Endothelial cell of umbilical vein (primary cell): Measurements from ENCODE around the gene GANC. TPM values are rescaled to one million over a fixed set of nuclear protein-coding genes. Genes with fewer than 3 reads are reported as not detected.

Experiments used
- BruUV-seq: library from RNA; stranded (reverse); fragments of 400-500 nt; replicated peaks from 2 replicates; lab custom pipeline; 2021; lab: Mats Ljungman, UMichigan
- CTCF ChIA-PET: fragments of 300-600, 350-600 bp; sonication (Branson Sonifier 250); formaldehyde crosslinking; loops from one replicate; lab custom pipeline; 2021; ENCODE audit warnings: antibody characterized with exemption, inconsistent platforms; lab: Charles Lee
- POLR2A ChIA-PET: fragments of 300-600, 350-600 bp; sonication (Branson Sonifier 250); formaldehyde crosslinking; loops from one replicate; lab custom pipeline; 2021; ENCODE audit warnings: antibody characterized with exemption, inconsistent platforms; lab: Charles Lee
- DNase-seq: peaks from one replicate; pipeline ENCODE4 v3.0.0-alpha.2; 2011; ENCODE audit warnings: low read depth, low spot score
- FAIRE-seq: peaks from 2 replicates; lab custom pipeline; 2011; peaks lifted over from hg19 to GRCh38; lab: Jason Lieb, UNC
- H2AFZ ChIP-seq: 2 replicates; pipeline ENCODE4 v1.6.0; 2012; ENCODE audit warnings: low read depth, low read length, control low read depth, inconsistent platforms
- H3K27ac ChIP-seq: 2 replicates; pipeline ENCODE4 v1.5.1; 2011; ENCODE audit warnings: low read depth, mild to moderate bottlenecking, control low read depth, low read length, moderate library complexity; ENCODE audit not compliant: insufficient read depth
- H3K27me3 ChIP-seq, 2 experiments: 2 replicates each; pipeline versions ENCODE4 v1.6.0 to v1.6.1; 2011; ENCODE audit warnings: low read length in 2 of 2, mixed read lengths in 1 of 2; ENCODE audit not compliant: control insufficient read depth in 2 of 2, insufficient read depth in 2 of 2
- H3K36me3 ChIP-seq, 2 experiments: 2 replicates in 1 of 2; 3 replicates in 1 of 2; pipeline ENCODE4 v1.5.1; 2011; ENCODE audit warnings: low read length in 2 of 2, mild to moderate bottlenecking in 1 of 2, moderate library complexity in 1 of 2; ENCODE audit not compliant: control insufficient read depth in 2 of 2, insufficient read depth in 2 of 2; ENCODE audit errors: extremely low read depth in 1 of 2
- H3K4me1 ChIP-seq: 3 replicates; pipeline ENCODE4 v1.5.1; 2011; ENCODE audit warnings: mild to moderate bottlenecking, low read length; ENCODE audit not compliant: control insufficient read depth, insufficient read depth; ENCODE audit errors: extremely low read depth
- H3K4me2 ChIP-seq: 2 replicates; pipeline ENCODE4 v1.6.1; 2011; ENCODE audit warnings: low read length, control low read depth, mixed read lengths; ENCODE audit not compliant: insufficient read depth
- H3K4me3 ChIP-seq, 3 experiments: fragments of 200-600 bp in 1 of 3; sonication (generic), shearing (Covaris generic) in 1 of 3; replicated peaks in 1 of 3; 2 replicates each; pipeline ENCODE4 v1.5.1; 2011 to 2016; ENCODE audit warnings: control low read depth in 3 of 3, low read length in 3 of 3, mild to moderate bottlenecking in 2 of 3, inconsistent platforms in 1 of 3, low read depth in 1 of 3, moderate library complexity in 1 of 3; ENCODE audit not compliant: insufficient read depth in 1 of 3
- H3K79me2 ChIP-seq: 2 replicates; pipeline ENCODE4 v1.6.0; 2012; ENCODE audit warnings: low read length, inconsistent platforms; ENCODE audit not compliant: control insufficient read depth, insufficient read depth
- H3K9ac ChIP-seq: replicated peaks from 2 replicates; pipeline ENCODE3; 2011; ENCODE audit warnings: low read length, control low read depth; ENCODE audit not compliant: insufficient read depth; ENCODE audit errors: extremely low read depth
- H3K9me1 ChIP-seq: replicated peaks from 3 replicates; pipeline ENCODE4 v1.6.0; 2011; ENCODE audit warnings: mild to moderate bottlenecking, low read length; ENCODE audit not compliant: control insufficient read depth, insufficient read depth; ENCODE audit errors: extremely low read depth
- H3K9me3 ChIP-seq: replicated peaks from 2 replicates; pipeline ENCODE4 v1.5.1; 2012; ENCODE audit warnings: low read length, inconsistent platforms; ENCODE audit not compliant: control insufficient read depth, insufficient read depth
- H4K20me1 ChIP-seq: replicated peaks from 2 replicates; pipeline ENCODE3; 2011; ENCODE audit warnings: mild to moderate bottlenecking, low read length; ENCODE audit not compliant: control insufficient read depth, insufficient read depth; ENCODE audit errors: extremely low read depth
- EZH2 ChIP-seq: IDR thresholded peaks from 2 replicates; pipeline ENCODE4 v1.6.1; 2012; ENCODE audit warnings: borderline replicate concordance, low read depth, mild to moderate bottlenecking, moderate library complexity, low read length, inconsistent platforms; ENCODE audit not compliant: severe bottlenecking
- FOS ChIP-seq: IDR thresholded peaks from 2 replicates; pipeline ENCODE4 v1.6.1; 2011; ENCODE audit warnings: mild to moderate bottlenecking, low read length, moderate library complexity, borderline replicate concordance; ENCODE audit not compliant: insufficient read depth
- GATA2 ChIP-seq: IDR thresholded peaks from 2 replicates; pipeline ENCODE4 v1.7.0; 2011; ENCODE audit warnings: low read depth, mild to moderate bottlenecking, moderate library complexity, mixed read lengths, low read length; ENCODE audit not compliant: insufficient read length, insufficient read depth
- JUN ChIP-seq: IDR thresholded peaks from 2 replicates; pipeline ENCODE4 v1.6.1; 2011; ENCODE audit warnings: borderline replicate concordance, low read depth; ENCODE audit not compliant: insufficient read length, insufficient read depth
- MYC ChIP-seq: IDR thresholded peaks from one replicate; pipeline ENCODE4 v1.6.1; 2011; ENCODE audit warnings: mild to moderate bottlenecking, low read depth, low read length
- POLR2A ChIP-seq: IDR thresholded peaks from 2 replicates; pipeline ENCODE4 v1.6.1; 2012; ENCODE audit warnings: low read depth, mild to moderate bottlenecking, control low read depth, low read length
- POLR2AphosphoS5 ChIP-seq: IDR thresholded peaks from 2 replicates; pipeline ENCODE4 v1.6.1; 2012; ENCODE audit warnings: low read depth, mild to moderate bottlenecking, control low read depth, low read length, moderate library complexity; ENCODE audit not compliant: insufficient read depth
- dilution Hi-C: fragments of 300-500 bp; cut with MboI; formaldehyde crosslinking; loops from one replicate; pipeline ENCODE4 v1.15.0; 2019; ENCODE audit warnings: low sequenced_read_pairs; ENCODE audit not compliant: extremely low pct_ligation_motif_present
- intact Hi-C: fragments of 100-400 bp; cut with micrococcal nuclease; formaldehyde crosslinking; loops from one replicate; pipeline ENCODE4 v1.10.0; 2022
- polyA plus RNA-seq, 4 experiments: library from polyadenylated mRNA; depleted of rRNA in 3 of 4; stranded (reverse) in 3 of 4; unstranded in 1 of 4; fragments of >200 nt; gene quantifications; 2 replicates each; pipeline versions ENCODE4 v1.2.1 to v1.2.3, GENCODE V29; 2011 to 2012; ENCODE audit warnings: missing spikeins in 1 of 4
- total RNA-seq: library from RNA; stranded (reverse); gene quantifications from 2 replicates; pipeline ENCODE4 v1.2.3, GENCODE V29; 2021
- TF ChIP-seq, protein P1 (sequence below), 2 donors: IDR thresholded peaks; 1 replicate in 1 of 2; 2 replicates in 1 of 2; pipeline ENCODE4 v1.5.1; 2011; ENCODE audit warnings: low read length in 2 of 2, mild to moderate bottlenecking in 2 of 2, moderate library complexity in 2 of 2, control low read depth in 1 of 2, inconsistent platforms in 1 of 2, low read depth in 1 of 2; ENCODE audit not compliant: insufficient read depth in 1 of 2; ENCODE audit errors: extremely low read depth in 1 of 2
- TF ChIP-seq, protein P2 (sequence below): IDR thresholded peaks from 2 replicates; pipeline ENCODE4 v1.6.1; 2011; ENCODE audit not compliant: insufficient read depth, insufficient read length

The GANC gene
- total and polyA plus RNA-seq, 2 donors (not counting 3 experiments of a cell fraction or from before 2014, with no cell fraction given): 8.5 to 17.8 TPM

DNA sequence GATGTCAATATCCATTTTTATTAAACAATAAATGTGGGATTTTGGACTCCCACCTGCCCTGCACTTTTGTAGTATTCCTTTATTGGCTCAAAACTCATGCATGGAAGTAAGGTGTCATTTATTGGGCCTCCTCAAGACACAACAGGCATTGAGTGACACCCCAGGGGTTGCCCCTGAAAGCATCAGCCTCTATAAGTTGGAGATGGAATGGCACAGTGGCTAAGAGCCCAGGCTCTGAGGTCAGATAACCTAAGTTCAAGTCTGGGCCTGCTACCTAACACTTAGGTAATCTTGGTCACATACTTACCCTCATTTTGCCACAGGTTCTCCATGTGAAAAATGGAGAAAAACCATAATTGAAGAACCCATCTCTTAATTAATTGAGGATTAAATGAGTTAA, 90.9 kb downstream of the GANC start:
- ChIA-PET POLR2A (no interaction called here), CTCF (interaction anchor here (0.7 to 2.1 kb wide), 2 partner anchors 13 to 21 kb away, joined by 4 to 6 read pairs; no protein-coding TSS in a partner anchor)
- H3K27ac ChIP-seq: no peak overlapping the region
- no TSS peak for BruUV-seq
- no peaks in the 10 kb centered on the region for H4K20me1 ChIP-seq
- H3K4me3 ChIP-seq: no peak overlapping the region
- peak; percentile 24 for FAIRE-seq
- H3K4me1 ChIP-seq: no peaks in the 10 kb centered on the region
- no peaks in the 10 kb centered on the region for H3K36me3 ChIP-seq
- no peaks in the 10 kb centered on the region for H3K79me2 ChIP-seq
- TF ChIP-seq GATA2 (no peak), POLR2A (no peak), JUN (no peak)
- TF ChIP-seq, protein P1, sequence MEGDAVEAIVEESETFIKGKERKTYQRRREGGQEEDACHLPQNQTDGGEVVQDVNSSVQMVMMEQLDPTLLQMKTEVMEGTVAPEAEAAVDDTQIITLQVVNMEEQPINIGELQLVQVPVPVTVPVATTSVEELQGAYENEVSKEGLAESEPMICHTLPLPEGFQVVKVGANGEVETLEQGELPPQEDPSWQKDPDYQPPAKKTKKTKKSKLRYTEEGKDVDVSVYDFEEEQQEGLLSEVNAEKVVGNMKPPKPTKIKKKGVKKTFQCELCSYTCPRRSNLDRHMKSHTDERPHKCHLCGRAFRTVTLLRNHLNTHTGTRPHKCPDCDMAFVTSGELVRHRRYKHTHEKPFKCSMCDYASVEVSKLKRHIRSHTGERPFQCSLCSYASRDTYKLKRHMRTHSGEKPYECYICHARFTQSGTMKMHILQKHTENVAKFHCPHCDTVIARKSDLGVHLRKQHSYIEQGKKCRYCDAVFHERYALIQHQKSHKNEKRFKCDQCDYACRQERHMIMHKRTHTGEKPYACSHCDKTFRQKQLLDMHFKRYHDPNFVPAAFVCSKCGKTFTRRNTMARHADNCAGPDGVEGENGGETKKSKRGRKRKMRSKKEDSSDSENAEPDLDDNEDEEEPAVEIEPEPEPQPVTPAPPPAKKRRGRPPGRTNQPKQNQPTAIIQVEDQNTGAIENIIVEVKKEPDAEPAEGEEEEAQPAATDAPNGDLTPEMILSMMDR (IDR thresholded peaks at IDR 0.05; ENCODE audit: extremely low read depth in 1 of 2, insufficient read depth in 1 of 2, low read depth in 1 of 2, low read length in 2 of 2): no peak
- H3K9me3 ChIP-seq: no peaks in the 10 kb centered on the region
- intact Hi-C loops: no loop called here
- no peak overlapping the region for H2AFZ ChIP-seq
- dilution Hi-C loops: no loop called here
- no peaks in the 10 kb centered on the region for H3K9me1 ChIP-seq
- no peak for DNase-seq
- no peak overlapping the region for H3K4me2 ChIP-seq
- H3K9ac ChIP-seq: no peak overlapping the region
- H3K27me3 ChIP-seq: peaks cover 0 to 3% of the 10 kb centered on the region in 2 experiments

DNA sequence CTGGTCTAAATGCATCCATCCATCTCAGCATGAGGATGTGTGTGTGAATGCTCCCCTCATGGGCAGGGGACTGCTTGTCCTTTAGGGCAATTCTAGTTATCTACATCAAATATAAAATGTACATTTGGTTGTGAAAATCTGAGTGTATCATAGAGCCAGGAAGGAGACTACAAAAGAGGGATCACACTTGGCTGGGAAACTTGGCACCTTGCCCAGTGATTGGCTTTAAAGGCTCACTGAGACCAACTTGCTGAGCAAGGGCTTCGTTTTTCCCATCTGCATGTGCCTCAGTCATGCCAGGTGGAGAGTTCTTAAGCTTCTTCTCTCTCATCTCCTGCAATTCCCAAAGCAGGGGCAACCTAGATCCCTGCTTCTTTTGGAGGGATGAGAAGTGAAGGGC, 91.5 kb downstream of the GANC start:
- peak; percentile 76 for DNase-seq
- no peaks in the 10 kb centered on the region for H3K79me2 ChIP-seq
- H3K36me3 ChIP-seq: no peaks in the 10 kb centered on the region
- H2AFZ ChIP-seq: no peak overlapping the region
- CTCF ChIA-PET: interaction anchor here (0.7 to 2.1 kb wide), 2 partner anchors 12 to 21 kb away, joined by 4 to 6 read pairs; no protein-coding TSS in a partner anchor
- no peak overlapping the region for H3K4me2 ChIP-seq
- H3K27ac ChIP-seq: no peak overlapping the region
- no peak overlapping the region for H3K9ac ChIP-seq
- peak; percentile 73 for FAIRE-seq
- TF ChIP-seq, protein P1 (IDR thresholded peaks at IDR 0.05; ENCODE audit: extremely low read depth in 1 of 2, insufficient read depth in 1 of 2, low read depth in 1 of 2, low read length in 2 of 2): no peak
- no peak for TF ChIP-seq GATA2
- no peak for TF ChIP-seq EZH2
- no peak for TF ChIP-seq FOS
- TF ChIP-seq, protein P2, sequence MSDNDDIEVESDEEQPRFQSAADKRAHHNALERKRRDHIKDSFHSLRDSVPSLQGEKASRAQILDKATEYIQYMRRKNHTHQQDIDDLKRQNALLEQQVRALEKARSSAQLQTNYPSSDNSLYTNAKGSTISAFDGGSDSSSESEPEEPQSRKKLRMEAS: no peak
- TF ChIP-seq MYC: no peak
- TF ChIP-seq POLR2A: no peak
- TF ChIP-seq POLR2AphosphoS5: no peak
- TF ChIP-seq JUN: no peak
- H4K20me1 ChIP-seq: no peaks in the 10 kb centered on the region
- intact Hi-C loops: no loop called here
- dilution Hi-C loops: no loop called here
- BruUV-seq: no TSS peak
- POLR2A ChIA-PET: no interaction called here
- no peak overlapping the region for H3K4me3 ChIP-seq
- no peaks in the 10 kb centered on the region for H3K9me3 ChIP-seq
- no peaks in the 10 kb centered on the region for H3K4me1 ChIP-seq
- H3K27me3 ChIP-seq: peaks cover 0 to 3% of the 10 kb centered on the region in 2 experiments
- no peaks in the 10 kb centered on the region for H3K9me1 ChIP-seq
